Activated gamma-delta T cell treated with anti-CD3 and anti-CD28 coated beads, Interleukin-2, amount 50 U/mL, for 16 hours (primary cell): ENCODE results near the gene DNMBP.
"Not testable (repeated sequence)": the region's sequence is repeated elsewhere in the genome, so short reads cannot be mapped to it uniquely, and the experiment has no call there.

ENCODE experiments used
- DNase-seq: peaks from one replicate; pipeline ENCODE4 v3.0.0-alpha.2; 2020; ENCODE audit warnings: low read depth

The DNMBP gene

DNA sequence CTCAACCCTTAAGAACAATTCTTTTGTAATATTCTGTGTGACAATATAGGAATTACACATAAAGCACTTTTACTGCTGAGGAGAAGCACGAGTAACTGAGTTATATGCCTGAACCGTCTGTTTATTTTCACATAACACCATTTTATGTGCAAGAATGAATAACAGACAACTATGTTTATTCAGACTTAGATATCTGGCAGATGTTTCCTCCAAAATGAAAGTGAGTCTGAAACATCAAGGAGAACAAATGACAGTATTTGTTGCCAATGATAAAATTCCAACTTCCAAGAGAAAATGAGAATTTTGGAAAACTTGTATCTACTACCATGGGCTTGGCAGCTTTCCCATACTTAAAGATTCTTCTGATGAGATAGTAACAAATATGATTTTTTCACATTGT, 51.4 kb downstream of the DNMBP start:
- DNase-seq, result no peak

DNA sequence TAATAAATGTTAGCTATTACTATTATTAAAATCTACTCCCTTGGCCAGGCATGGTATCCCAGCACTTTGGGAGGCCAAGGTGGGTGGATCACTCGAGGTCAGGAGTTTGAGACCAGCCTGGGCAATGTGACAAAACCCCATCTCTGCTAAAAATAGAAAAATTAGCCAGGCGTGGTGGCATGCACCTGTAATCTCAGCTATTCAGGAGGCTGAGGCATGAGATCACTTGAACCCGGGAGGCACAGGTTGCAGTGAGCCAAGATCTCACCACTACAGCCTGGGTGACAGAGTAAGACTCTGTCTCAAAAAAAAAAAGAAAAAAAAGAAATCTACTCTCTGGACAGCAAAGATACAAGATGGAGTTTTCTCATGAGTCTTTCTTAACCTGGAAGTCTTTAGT, 56.2 kb downstream of the DNMBP start:
- not testable (repeated sequence) for DNase-seq

- DNase-seq, result no peak
Observed at GRCh38 chr10:99952799-99953198, 56.9 kb downstream of the DNMBP start.

DNA sequence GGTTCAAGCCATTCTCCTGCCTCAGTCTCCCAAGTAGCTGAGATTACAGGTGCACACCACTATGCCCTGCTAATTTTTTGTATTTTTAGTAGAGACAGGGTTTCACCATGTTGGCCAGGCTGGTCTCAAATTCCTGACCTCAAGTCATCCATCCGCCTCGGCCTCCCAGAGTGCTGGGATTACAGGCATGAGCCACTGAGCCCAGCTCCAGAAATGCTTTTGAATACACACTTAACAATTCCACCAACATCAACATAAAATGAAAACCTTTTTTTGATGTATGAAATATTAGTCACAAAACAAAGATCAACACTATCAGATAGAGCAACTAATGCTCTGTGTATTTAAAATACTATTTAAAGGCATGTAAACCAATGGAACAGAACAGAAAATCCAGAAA, 63.7 kb downstream of the DNMBP start:
- not testable (repeated sequence) for DNase-seq

GRCh38 chr10:99945263-99945662, 64.5 kb downstream of the DNMBP start:
- DNase-seq, result no peak

DNA sequence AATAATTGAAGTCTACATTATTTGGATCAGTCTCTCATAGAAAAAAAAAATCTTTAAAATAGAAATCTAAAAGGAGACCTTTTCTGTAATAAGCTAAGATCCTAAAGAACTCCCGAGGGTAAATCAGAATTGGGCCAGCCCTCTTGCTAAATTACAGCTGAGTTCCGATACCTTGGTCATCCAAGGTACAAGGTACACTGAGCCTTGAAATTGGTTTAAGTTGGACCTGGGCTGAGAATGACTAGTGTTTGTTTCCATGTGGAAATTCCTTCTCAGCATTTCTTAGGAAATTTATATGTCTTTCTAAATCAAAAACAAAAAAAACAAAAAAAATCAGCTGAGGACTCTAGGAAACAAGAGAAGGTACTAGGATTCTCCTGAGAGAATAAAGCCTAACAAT, 64.9 kb downstream of the DNMBP start:
- DNase-seq, result no peak

GRCh38 chr10:99943908-99944307, 65.8 kb downstream of the DNMBP start:
- no peak for DNase-seq

DNA sequence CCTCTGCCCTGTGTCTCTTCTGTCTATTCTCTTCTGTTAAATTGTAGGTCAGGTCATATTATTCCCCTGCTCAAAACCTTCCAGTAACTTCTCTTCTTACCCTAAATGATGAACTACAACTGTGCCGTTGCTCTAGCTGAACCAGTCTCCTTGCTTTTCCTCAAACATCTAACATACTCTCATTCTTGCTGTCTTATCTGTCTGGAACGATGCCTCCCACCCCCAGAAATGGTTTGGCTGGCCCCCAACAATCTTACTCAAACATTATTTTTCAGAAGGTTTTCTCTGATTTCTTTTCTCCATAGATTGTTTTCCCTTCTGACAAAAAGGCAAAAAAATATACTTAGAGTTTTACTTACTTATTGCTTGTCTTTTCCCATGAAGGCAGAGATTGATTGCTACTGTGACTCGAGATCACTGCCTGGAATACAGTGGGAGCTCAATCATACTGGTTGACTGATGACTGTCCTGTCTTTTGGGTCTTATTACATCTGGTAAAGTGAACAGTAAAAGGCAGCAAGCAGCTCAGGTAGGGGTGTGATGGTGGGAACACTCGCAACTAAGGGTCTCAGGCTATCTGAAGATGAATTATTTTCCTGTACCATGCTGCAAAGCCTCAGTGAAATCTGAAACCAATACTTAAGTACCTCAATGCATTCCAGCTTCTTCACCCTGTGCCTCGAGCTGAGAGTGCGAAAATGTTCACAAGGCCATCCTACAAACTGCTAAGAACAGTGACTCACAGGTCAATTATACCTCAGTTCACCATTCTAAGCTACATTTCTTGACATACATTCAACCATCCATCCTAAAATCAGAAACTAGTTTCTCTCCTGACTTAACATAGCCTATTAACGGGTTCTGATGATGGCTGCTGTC, 67.6 kb downstream of the DNMBP start:
- DNase-seq, result no peak

DNA sequence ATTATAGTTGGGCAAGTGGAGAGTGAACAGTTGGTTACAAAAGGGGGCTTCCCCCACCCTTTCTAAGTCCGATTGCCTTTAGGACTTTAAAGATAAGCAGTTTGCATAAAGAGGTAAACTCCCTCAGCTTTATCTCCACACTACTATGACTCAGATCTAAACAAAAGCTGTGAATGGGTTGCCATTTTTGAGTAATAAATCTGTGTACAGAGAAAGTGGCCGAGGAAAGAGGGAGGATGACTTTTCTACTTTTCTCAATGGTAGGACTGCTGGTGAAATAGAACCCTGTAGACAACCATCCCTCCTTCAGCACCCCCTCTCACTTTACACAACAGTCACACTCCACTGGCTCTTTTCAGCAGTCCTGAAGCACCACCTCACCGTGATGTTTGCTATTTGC, 71.2 kb downstream of the DNMBP start:
- DNase-seq, result no peak

DNA sequence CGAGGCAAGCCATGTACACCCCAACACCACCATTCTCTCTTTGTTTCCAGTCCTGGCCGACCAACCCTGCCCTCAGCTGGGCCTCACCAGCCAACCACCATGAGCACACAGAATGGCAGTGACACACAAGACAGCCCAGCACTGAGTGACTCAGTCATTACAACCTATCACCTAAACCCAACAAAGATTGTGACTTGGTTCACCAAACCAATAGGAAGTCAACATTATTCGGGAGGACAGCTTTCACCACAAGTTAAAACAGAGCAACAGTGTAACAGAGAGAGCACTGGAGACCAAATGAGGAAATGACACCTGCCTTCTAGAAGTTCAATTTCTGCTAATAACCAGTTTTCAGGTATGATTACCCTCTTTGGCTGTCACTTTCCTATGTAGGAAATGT, 72.1 kb downstream of the DNMBP start:
- no peak for DNase-seq

DNA sequence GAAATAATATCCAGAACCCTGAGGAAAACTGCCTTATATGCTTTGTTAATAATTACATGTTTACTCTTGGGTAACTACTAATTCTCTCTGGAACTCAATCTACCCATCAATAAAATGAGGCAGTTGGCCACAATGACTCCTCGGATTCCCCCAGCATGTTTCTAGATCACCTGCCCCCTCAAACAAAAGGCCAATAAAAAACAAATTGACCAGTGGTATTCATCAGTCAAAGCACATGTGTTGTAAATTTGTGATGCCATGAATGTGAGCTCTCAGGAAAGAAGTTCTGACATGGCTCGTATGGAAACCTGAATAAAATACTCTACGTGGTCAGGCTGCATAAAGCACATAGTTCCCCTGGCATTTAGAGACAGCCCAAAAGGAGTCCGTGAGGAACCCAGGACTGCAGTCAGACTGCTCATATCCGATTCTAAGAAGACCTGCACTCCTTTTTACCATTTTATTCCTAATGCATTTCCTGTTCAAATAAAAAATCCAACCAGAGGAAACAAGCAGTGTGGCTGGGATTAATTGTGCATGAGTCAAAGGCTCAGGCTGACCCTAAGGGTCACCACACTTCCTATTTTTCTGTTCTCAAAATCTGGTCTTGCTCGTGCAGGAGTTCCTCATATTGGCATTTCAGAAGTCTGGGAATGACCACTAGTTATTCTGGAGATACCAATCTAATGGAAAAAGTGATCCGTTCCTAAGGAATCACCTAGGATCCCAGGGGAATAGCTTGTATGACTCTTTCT, 77.4 kb downstream of the DNMBP start:
- DNase-seq, result not testable (repeated sequence)

GRCh38 chr10:99930731-99931550, 78.8 kb downstream of the DNMBP start:
- DNase-seq, result no peak

DNA sequence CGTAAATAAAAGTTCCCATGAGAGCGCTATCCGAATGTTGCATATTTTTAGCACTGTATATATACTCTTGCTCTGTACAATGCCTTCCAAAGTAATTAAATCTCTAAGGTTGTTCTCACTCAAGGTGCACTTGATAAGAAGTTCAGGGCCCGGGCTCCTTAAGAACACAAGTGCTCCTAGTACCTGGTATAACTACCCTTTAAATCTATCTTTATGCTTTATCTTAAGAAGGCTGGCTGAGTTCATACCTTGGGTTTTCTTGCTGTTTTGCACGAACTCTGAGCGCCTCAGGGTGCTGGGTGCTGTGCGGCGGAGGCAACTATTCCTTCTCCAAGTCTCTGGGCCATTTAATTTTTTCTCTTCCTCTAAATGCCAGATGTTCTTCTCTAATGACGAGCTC, 80.4 kb downstream of the DNMBP start:
- DNase-seq, result no peak

DNA sequence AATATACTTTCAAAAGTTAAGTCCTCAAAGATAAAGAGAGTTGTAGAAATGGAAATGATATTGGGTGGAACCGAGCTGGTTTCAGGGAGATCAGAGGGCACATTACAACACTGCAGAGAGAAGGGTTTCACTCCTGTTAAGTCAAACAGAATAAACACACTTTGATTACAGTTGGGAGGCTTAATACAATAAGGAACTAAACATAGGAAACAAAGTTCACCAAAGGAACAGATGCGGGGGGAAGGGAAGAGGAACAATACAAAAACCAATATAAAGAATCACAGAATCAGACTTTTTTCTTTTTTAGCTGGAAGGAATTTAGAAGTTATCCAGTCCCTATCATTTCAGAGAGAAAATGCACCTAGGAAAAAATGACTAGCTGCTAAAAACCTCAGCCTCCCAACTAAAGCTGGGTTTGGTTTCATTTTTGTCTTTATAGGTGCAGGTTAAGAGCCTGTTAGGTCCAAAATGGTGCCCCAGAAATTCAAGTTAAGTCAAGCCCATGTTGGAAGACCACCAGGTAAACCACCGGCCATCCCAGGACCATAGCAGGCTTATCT, 81.9 kb downstream of the DNMBP start:
- DNase-seq, result no peak

- no peak for DNase-seq
Observed at GRCh38 chr10:99926925-99927720, 82.6 kb downstream of the DNMBP start.

DNA sequence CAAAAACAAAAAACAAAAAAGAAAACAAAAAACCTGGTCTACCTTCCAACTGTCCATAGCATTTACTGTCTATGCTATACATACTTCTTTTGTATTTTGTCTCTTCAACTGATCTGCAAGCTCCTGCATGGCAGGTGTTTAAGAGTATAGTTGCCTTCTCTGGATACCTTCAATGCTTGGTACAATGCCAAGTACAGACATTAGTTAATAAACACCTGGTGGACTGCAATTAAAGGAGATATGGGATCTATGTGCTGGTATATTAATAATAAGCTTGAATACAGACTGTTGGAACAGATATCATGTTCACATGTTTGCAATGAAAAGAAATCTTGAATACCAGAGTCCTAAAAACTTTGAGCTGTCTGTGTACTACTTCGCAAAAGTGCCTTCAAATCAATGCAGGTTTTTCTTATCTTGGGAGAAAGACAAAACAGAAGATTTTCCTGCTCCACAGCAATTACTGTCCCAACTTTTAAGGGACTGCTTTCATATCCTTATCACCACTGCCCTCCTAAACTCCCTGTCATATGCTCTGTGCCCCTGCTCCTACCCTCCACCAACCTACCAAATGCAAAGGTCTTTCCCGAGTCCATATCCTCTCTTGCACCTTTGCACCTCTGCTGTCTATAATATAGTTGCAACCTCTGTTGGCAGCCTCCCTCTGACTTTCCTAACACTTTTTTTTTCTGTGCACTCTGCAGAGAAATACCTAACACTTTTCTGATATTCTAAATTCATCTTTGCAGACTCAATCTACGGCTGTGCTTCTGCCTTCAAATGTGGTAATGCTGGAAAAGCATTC, 85.1 kb downstream of the DNMBP start:
- no peak for DNase-seq

DNA sequence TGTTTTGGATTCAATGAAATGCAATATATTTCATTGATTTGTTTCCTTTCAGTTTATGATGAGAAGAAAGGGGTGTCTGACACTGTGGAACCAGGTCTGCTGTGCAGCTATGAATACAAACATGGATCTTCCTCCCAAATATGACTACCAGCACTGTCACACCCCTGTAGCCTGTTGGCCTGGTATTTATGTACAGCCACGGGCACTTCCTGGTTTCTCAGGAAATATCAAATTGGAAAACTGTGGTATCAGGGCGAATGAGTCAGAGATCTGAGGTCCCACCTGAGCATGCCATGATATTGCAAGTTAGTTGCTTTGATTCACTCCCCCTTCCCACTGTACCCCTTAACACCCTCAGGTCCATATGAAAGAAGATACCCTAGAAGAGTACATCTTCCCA, 87.8 kb downstream of the DNMBP start:
- no peak for DNase-seq

GRCh38 chr10:99920901-99921300, 88.8 kb downstream of the DNMBP start:
- no peak for DNase-seq

GRCh38 chr10:99920486-99920885, 89.3 kb downstream of the DNMBP start:
- no peak for DNase-seq
